Measurements from ENCODE around the gene NKX1-2.

NKX1-2 gene

GRCh38 chr10:124450012-124450782 is at the start of gene NKX1-2:
NKX1-2 (minus strand) TSS chr10:124450035; CDS start chr10:124449943, 92 bp downstream.
- DNase-seq, result no peak

DNA sequence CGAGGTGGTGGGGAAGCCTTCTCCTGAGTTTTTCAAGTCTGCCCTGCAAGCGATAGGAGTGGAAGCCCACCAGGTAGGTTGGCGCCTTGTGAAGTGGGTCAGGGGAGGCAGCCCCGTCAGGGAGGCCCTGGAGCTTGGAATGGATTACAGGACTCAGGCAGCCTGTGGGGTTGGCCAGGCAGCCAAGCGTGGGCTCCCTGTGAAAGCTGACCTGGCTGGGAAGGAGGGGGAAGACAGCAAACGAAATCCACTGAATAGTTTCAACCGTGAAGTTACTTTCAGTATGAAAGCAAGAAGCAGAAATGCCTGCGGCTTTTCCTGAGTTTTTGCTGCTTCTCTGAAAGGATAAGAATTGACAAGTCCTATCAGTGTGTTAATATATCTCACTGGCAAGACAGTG is 48.2 kb upstream of the NKX1-2 start:
- no peak for DNase-seq

DNA sequence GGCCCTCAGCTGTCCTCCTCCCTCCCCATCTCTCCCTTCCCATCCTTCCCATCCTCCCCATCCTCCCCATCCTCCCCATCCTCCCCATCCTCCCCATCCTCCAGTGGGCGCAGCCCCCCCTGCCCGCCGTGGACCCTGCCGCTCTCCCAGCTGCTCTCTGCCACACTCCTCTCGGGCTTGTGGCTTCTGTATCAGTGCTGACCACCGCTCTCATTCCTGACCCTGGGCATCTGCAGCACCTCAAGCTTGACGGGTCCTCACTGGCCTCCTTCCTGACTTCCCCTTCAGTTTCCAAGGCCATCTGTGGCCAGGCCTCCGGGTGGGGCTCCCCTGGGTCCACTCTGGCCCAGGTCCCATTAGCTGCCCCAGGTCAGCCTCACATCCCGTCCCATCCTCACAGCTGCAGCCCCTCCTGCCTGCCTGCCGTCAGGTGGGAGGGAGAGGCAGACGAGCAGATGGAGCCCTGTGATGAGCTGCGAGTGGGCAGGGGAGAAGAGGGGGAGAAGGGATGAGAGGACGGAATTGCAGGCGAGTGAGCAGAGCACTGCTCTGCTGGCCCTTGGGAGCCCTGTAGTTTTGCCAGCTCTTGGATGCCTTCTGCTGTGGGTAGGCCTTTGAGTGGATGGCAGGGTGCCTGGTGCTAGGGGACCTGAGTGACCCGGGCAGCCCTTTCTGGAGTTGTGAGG is 47.5 kb upstream of the NKX1-2 start:
- DNase-seq, result no peak

DNA sequence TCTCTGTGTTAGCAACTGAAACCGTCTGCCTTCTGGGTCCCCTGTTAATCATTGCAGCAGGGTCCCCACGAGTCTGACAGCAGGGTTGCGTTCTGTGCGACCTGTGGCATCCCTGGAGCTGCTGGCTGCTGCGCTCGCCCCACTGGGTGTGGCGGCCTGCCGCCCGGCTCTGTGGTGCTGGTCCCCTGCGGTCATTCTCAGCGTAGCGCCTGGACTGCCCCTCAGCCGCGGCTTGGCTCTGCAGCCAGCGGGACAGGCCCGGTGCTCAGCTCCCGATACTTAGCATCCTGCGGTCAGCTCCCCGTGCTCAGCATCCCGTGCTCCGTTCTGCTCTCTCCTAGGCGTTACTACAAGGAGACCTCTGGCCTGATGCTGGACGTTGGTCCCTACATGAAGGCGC is 46.8 kb upstream of the NKX1-2 start:
- no peak for DNase-seq

DNA sequence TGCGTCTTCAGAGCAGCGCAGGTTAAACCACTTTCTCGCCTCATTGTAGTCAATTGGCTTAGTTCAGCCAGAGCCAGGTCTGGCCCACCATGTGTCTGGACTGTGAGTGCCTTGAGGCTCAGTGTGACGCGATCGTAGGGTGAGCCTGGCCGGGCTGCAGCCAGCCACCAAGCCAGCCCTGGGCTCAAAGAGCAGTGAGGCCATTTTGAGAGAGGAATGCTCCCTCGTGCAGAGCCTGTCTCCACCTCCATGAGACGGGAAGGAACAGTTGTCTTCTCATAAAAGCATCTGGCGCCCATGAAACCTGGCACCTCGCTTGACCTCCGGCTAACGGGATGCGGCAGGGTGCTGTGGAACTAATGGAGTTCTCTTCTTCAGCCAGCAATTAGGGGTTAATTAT is 46.3 kb upstream of the NKX1-2 start:
- DNase-seq, result no peak

- DNase-seq, result no peak
Measured at GRCh38 chr10:124495725-124496124, 45.9 kb upstream of the NKX1-2 start.

DNA sequence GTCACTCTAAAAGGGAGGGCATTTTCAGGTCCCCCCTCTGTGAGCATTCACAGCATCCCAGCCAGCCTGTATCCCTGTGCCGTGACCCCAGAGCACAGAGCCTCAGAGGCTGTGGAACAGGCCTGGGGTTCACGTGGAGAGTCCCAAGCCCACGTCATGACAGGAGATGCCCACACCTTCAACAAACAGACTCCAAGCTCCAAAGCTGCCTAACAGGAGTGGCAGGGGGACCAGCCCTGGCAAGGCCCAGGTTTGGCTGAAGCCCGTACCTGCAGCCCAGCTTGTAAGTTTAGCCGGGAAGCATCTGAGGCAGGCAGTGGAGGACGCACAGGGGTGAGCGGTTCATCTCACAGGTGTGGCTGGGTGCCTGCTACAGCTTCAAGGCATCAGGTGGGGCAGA is 45.3 kb upstream of the NKX1-2 start:
- no peak for DNase-seq

DNA sequence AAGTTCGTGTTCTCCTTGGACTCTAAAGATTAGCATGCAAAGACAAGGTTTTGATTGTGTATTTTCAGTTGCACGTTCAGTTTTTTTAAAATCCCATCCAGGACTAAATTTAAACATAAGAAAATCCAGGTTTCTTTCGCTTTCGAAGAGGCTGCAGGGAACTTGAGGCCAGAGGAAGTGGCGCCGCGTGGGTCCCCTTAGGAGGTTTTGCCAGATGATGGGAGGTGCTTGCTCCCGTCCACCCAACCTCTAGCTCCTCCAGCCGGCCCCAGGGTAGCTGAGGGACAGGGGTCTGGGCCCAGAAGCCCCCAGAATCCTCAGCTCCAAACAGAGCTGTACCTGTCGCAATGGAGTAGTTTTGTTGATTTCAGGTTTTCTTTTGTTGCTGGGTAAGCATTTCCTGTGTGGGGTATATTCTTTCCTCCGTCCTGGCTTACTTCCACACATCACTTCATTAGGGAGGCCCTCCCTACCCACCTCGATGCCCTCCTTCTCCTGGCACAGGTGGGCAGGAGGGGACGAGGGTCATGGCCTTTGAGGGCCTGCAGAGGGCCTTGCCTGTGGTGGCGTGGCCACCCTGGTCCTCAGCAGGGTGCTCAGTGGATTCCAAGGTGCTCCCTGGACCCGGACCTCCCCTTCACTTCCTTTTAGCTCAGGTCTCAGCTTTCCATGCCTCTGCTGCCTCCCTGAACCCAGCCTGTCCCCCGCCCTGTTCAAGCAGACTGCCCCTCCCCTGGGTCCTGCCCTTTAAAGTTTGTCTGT is 44.4 kb upstream of the NKX1-2 start:
- DNase-seq, result no peak

DNA sequence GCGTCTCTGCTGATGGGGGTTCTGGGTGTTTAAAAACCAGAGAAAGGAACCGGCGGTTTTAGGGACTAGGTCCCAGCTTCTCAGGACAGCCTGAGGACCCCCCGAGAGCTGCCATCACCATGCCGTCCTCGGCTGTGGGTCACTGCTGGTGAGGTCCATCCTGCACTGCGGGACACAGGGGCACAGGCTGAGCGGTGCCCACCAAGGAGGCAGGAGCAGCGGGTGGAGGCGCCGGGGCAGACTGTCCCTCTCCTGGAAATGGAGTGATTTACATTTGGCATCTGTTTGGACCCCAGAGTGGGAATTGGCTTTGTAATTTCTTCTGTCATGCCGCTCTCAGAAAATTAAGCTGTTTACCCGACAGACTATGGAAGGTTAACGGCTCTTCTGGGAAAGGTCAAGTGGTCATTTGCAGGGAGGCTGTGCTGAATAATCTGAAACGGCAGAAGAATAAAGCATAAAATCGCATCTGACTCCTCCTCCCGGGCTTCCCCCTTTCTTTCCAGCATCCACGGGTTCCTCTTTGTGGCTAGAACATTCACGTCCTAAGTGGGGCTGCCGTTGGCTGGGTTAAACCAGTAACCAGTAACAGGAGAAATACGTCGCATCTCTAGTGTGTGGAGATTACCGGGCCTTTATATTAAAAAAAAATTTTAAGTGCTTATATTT is 43.5 kb upstream of the NKX1-2 start:
- no peak for DNase-seq

- DNase-seq, result no peak
Measured at GRCh38 chr10:124492266-124492665, 42.4 kb upstream of the NKX1-2 start.

GRCh38 chr10:124491105-124491504 is 41.3 kb upstream of the NKX1-2 start:
- DNase-seq, result no peak

GRCh38 chr10:124486635-124487034 is 36.8 kb upstream of the NKX1-2 start:
- no peak for DNase-seq

- no peak for DNase-seq
Measured at GRCh38 chr10:124484661-124485060, 34.8 kb upstream of the NKX1-2 start.

DNA sequence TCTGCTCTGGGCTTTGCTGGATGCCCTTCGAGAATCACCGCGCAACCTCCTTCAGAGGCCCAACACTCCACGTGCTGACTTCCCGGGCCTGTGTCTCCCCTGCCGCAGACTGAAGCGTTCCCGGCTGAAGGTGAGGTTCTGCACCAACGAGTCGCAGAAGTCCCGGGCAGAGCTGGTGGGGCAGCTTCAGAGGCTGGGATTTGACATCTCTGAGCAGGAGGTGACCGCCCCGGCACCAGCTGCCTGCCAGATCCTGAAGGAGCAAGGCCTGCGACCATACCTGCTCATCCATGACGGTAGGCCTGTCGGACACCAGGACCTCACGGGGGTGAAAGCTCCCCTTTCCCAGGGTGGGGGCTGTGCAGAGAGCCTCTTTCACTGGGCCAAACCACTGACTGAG is 34.2 kb upstream of the NKX1-2 start:
- DNase-seq, result no peak

- DNase-seq, result no peak
Measured at GRCh38 chr10:124482876-124483275, 33.0 kb upstream of the NKX1-2 start.

DNA sequence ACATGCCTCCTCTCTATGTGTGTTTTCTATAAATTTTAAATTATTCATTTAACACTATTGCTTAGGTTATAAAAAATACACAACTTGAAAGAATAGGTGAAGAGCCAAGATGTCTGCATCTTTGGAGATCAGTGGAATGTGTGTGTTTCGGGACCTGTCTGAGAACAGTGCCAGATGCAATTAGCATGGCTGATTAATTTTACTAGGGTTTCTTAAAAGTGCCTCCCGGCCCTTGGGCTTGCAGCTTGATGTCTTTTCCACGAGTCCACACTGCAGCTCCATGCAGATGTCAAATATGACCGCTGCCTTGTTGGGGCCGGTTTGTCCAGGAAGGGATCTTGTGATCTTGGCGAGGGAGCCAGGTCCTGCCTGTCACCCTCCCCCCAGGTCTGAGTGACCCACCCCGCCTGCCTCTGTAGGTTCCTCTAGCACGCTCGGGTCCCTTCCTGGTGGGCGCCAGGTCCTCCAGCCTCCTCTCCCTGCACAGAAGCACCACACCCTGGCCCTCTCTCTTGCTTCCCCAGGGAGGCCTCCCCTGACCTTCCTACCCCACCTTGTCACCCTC is 32.5 kb upstream of the NKX1-2 start:
- DNase-seq, result no peak

DNA sequence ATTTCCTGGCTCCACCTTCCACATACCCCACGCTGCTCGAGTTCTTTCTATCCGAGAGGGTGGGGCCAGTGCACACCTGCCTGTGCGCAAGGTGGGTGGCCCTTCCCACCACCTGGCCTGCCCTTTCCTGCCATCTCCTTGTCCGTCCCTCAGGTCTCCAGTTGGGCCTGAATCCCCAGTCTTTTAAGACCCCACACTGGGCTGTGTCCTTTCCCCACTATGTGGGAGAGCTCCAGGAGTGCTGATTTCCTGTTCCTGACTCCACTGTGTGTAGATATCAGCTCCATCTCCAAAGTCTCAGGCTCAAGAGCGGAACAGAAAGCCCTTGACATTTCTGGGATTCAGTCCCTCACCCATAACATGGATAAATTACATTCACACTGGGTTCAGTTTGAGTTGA is 31.9 kb upstream of the NKX1-2 start:
- no peak for DNase-seq

DNA sequence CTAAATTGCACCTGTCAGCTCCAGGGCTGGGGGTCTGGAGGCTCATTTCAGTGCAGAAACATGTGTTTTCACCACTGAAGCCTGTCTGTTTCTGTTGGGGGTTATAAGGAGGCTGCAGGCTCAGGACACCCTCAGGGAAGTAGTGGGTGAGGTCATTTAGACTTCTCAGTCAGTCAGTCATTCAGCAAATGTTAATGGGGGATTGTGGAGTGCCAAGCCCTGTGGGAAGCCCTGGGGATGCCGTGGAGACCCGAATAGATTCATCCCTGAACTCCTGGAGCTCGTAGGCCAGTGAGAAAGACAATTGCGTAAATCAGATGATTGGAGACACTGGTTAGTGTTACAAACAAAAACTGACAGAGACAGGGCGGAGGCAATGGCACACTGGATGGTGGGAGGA is 31.0 kb upstream of the NKX1-2 start:
- DNase-seq, result no peak

DNA sequence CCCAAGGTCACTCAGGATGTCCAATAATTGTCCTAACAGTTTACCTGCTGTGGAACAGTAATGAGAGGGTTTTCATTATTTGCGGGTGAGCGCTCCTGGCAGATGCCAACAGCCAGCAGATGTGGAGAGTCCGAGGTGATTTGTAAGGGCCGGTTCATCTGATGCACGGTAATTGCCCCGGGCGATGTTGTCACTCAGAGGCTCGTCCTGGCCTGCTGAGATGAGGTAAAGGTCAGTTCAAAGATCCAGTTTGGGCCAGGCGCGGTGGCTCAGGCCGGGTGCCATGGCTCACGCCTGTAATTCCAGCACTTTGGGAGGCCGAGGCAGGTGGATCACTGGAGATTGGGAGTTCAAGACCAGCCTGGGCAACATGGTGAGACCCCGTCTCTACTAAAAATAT is 28.7 kb upstream of the NKX1-2 start:
- DNase-seq, result no peak

DNA sequence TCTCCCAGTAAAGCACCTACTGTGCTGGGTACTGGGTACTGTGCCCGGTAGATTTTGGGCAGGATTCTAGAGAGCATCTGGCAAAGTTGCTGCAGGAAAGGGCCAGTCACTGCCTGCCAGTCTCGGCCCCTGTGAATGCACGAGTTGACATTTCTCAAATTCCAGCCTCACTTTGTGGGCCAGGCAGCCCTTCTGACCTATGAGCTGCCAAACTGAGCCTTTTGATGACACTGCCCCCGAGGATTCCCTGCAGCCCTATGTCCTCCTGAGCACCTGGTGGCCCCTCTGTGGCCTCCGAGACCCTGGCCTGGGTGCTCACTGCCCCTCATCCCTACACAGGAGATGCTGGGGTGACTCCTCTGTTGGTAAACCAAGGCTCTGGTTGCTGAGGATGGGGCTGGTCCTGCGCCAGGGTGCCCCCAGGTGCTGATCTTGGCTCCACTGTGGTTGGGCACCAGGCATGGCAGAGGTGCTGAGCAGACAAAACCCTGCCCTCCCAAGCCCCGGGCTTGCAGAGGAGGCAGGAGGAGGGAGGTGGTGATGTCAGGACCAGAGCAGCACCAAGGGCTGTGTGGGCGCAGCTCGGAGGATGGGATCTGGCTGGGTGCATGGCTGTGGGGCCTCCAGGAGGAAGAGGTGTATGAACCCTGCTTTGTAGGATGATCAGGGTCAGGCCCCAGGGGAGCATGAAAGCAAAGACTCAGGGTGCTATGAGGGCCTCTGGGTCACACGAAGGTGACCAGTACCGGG is 28.0 kb upstream of the NKX1-2 start:
- DNase-seq, result no peak

GRCh38 chr10:124476043-124476725 is 26.3 kb upstream of the NKX1-2 start:
- no peak for DNase-seq

Measured in NCI-H526 treated with DMSO at 0.1 percent for 48 hours (cell line).